Bronchial epithelial cell (primary cell): ENCODE data around the gene PYGB. TPM values are rescaled to one million over a fixed set of nuclear protein-coding genes. Genes with fewer than 3 reads are reported as not detected.

Experiments
- DNase-seq: peaks from one replicate; pipeline ENCODE4 v3.0.0-alpha.2; 2010; ENCODE audit warnings: low read depth
- FAIRE-seq: peaks from 2 replicates; lab custom pipeline; 2011; peaks lifted over from hg19 to GRCh38; lab: Jason Lieb, UNC
- H3K27me3 ChIP-seq: 2 replicates; pipeline ENCODE4 v1.5.1; 2011; ENCODE audit warnings: low read length; ENCODE audit not compliant: control insufficient read depth, insufficient read depth
- H3K36me3 ChIP-seq: 2 replicates; pipeline ENCODE4 v1.5.1; 2011; ENCODE audit warnings: low read length; ENCODE audit not compliant: control insufficient read depth, insufficient read depth
- H3K4me3 ChIP-seq: 2 replicates; pipeline ENCODE4 v1.5.1; 2011; ENCODE audit warnings: mild to moderate bottlenecking, low read depth, low read length, control low read depth
- total RNA-seq: library from RNA; depleted of rRNA; stranded (reverse); fragments of >200 nt; gene quantifications from 2 replicates; pipeline ENCODE4 v1.2.1, GENCODE V29; 2014
- TF ChIP-seq, protein P1 (sequence below): IDR thresholded peaks from 2 replicates; pipeline ENCODE4 v1.5.1; 2011; ENCODE audit warnings: mild to moderate bottlenecking, moderate library complexity, low read length, control low read depth, inconsistent platforms; ENCODE audit not compliant: insufficient read depth, severe bottlenecking

The PYGB gene
- total RNA-seq, 1 donor from 2014 or later = 213 TPM

DNA sequence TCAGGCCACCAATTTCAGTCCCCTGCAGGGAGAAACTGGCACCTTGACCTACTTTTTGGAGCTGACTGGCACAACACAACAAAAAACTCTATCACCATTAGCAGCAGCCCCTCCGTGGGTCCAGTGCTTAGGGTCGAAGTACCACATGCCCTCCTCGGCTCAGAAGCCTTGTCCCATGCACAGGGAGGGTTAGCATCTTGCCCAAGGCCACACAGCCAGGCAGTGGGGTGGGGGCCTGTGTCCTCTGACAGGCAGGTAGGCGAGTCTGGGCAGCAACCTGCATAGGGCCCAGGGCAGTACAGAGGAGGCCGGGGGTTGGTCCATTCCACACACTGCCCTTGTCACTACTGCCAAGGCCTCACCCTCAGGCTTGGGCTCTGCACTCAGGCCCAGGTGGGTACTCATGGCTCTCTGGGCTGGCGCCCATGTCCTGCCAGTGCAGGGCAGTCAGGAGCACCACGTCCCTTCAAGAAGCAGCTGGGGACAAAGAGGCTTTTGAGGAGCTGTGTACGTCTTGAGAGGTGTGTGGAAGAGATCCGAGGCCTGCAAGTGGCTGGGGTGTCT is 53.6 kb downstream of the PYGB start:
- H3K27me3 ChIP-seq = no peaks in the 10 kb centered on the region
- TF ChIP-seq, protein P1, sequence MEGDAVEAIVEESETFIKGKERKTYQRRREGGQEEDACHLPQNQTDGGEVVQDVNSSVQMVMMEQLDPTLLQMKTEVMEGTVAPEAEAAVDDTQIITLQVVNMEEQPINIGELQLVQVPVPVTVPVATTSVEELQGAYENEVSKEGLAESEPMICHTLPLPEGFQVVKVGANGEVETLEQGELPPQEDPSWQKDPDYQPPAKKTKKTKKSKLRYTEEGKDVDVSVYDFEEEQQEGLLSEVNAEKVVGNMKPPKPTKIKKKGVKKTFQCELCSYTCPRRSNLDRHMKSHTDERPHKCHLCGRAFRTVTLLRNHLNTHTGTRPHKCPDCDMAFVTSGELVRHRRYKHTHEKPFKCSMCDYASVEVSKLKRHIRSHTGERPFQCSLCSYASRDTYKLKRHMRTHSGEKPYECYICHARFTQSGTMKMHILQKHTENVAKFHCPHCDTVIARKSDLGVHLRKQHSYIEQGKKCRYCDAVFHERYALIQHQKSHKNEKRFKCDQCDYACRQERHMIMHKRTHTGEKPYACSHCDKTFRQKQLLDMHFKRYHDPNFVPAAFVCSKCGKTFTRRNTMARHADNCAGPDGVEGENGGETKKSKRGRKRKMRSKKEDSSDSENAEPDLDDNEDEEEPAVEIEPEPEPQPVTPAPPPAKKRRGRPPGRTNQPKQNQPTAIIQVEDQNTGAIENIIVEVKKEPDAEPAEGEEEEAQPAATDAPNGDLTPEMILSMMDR = no peak
- no peak for DNase-seq
- peaks cover 11% of the 10 kb centered on the region for H3K36me3 ChIP-seq
- no peak overlapping the region for H3K4me3 ChIP-seq
- FAIRE-seq = no peak

DNA sequence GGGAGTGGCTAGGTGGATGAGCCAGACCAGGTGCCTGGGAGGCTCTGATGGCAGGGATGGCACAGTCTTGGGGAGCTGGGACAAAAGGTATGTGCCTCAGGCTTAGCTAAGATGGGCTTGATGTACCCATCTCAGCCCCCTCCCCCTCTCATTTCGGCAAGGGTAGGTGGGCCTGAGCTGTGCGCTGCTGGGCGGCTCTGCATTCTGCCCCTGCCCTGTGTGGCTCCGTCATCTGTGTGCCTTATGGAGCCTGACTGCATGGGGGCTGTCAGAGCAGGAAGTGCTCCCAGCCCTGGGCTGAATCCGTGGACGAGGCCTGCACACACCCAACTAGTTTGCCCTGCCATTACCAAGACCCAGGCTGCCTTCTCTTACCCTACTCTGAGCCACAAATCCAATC is 54.7 kb downstream of the PYGB start:
- TF ChIP-seq, protein P1 = no peak
- no peak for FAIRE-seq
- no peaks in the 10 kb centered on the region for H3K27me3 ChIP-seq
- H3K4me3 ChIP-seq = no peak overlapping the region
- no peak for DNase-seq
- peaks cover 6% of the 10 kb centered on the region for H3K36me3 ChIP-seq

DNA sequence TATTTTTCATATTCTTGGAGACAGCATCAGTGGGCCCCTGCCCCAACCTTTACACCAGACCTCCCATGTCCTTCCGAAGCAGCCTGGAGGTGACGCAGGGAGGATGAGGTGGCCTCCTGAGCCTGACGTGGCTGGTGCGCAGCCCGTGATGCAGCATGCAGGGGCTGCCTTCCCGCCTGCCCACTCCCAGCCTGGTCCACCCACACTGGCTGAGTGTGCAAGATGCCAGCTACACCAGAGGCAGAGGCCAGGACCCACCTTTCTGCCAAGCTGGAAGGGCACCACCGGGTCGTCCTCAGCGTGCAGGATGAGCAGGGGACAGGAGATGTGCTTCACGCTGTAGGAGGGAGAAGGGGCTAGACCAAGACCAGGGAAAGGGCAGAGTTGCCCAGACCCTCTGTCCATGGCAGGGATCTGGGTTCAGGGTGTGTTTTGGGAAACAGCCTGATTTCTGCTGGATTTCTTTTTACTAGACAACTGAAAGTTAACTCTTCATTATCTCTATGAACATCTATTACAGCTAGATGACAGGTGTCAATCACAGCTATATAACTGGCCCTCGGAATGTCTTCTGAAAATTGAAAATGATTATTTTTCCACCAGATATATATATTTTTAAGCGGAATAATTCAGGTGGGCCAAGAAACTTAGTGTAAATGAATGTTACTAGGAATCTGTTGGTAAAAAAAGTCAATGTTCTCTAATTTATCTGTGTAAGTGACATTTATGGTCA is 55.6 kb downstream of the PYGB start:
- Histone ChIP-seq H3K4me3 (no peak overlapping the region), H3K36me3 (peaks cover 8% of the 10 kb centered on the region), H3K27me3 (no peaks in the 10 kb centered on the region)
- FAIRE-seq (no peak), DNase-seq (no peak)
- TF ChIP-seq, protein P1 = no peak

DNA sequence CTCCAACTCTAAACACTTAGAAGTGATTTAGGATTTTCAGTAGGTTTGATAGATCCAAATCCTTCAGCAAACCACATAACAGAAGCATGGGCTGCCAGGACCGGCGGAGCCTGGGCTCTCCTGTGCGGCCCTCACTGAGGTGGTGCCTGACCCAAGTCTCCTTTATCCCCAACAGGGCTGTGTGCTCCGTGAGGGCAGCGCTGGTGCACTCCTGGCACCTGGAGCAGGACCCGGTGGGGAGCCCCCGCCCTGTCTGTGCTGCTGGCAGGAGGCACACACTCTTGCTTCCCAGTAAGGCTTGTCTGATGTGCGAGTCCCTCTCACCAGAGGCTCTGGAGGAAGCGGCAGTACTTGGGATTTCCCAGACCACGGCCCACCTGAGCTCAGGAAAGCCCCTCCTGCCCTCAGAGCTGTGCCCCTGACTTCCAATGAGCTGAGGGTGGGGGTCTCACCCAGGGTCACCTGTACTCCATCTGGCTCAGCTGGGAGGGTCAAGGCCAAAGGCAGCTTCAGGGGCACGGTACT is 56.2 kb downstream of the PYGB start:
- H3K4me3 ChIP-seq = no peak overlapping the region
- FAIRE-seq (no peak), DNase-seq (no peak)
- TF ChIP-seq, protein P1 = no peak
- peaks cover 8% of the 10 kb centered on the region for H3K36me3 ChIP-seq
- no peaks in the 10 kb centered on the region for H3K27me3 ChIP-seq

DNA sequence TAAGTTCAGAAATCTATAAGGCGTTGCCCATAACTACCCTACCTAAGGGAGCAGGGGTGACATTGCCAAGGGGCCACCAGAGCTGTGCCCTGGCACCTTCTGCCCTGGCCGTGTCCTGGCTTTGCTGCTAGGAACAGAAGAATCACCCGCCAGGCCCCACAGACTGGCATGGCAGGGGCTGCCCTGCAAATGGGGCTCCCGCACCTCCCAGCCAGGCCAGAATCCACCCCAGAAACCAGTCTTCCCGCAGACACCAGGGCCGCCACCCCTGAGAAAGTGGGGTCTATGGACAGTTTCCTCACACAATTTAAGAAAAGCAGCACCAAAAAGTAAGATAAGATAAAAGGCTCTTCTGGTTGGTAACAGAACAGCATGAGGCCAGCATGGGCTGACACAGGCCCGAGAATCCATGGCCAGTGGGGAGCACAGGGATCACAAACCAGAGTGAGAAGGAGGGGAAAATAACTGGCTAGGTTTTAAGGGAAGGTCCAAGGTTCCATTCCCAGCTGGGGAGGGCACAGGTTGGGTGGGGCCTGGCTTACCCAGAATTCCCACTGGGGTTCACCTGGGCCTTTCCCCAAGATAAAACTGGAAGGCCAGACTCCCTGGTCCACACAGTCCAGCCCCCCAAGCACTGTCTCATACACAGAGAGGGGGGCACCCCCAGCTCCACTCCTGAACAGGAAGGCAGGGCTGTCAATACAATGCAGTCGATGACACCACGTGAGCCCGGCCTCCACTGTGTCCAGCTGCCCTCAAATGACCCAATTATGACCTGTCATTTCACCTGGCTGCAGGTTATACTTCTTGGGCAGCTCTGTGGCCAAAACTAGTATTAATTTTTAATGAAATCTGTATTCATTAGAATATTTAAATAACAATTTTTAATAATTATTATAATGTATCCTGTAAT is 59.4 kb downstream of the PYGB start:
- H3K36me3 ChIP-seq = peaks cover 8% of the 10 kb centered on the region
- DNase-seq = no peak
- no peak overlapping the region for H3K4me3 ChIP-seq
- H3K27me3 ChIP-seq = no peaks in the 10 kb centered on the region
- TF ChIP-seq, protein P1 = no peak
- no peak for FAIRE-seq
